ENCODE measurements around the gene HTT.

DNA sequence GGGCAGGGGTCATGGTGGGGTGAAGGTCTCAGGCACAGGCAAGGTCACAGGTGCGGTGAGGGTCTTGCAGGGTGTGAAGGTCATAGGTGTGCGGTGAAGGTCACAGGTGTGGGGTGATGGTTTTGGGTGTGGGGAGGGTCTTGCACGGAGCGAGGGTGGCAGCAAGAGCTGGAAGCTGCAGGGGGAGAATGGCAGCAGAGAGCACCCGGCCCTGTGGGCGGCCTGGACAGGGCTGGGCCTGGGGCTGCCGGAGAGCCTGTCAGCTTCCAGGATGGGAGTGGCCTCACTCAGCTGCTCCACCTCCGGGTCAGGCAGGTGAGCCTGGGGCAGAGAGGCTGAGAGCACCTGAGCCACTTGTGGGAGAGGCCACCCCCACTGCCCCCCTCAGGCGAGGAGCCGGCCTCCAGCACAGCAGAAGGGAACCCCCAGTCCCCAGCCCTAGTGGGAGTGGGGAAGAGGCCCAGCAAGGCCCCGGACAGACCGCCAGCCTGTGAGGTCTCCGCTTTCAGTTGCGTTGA is 176.0 kb downstream of the HTT start:
- TF ChIP-seq EZH2 (IDR thresholded peaks at IDR 0.05; ENCODE audit: borderline replicate concordance, insufficient read depth, low read length, poor library complexity, severe bottlenecking), result no peak
- TF ChIP-seq, protein P1, sequence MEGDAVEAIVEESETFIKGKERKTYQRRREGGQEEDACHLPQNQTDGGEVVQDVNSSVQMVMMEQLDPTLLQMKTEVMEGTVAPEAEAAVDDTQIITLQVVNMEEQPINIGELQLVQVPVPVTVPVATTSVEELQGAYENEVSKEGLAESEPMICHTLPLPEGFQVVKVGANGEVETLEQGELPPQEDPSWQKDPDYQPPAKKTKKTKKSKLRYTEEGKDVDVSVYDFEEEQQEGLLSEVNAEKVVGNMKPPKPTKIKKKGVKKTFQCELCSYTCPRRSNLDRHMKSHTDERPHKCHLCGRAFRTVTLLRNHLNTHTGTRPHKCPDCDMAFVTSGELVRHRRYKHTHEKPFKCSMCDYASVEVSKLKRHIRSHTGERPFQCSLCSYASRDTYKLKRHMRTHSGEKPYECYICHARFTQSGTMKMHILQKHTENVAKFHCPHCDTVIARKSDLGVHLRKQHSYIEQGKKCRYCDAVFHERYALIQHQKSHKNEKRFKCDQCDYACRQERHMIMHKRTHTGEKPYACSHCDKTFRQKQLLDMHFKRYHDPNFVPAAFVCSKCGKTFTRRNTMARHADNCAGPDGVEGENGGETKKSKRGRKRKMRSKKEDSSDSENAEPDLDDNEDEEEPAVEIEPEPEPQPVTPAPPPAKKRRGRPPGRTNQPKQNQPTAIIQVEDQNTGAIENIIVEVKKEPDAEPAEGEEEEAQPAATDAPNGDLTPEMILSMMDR (IDR thresholded peaks at IDR 0.05; ENCODE audit: poor library complexity, severe bottlenecking), result no peak
- no peak for TF ChIP-seq POLR2AphosphoS5 (IDR thresholded peaks at IDR 0.05)
